ENCODE results near the gene KDM4C.

DNA sequence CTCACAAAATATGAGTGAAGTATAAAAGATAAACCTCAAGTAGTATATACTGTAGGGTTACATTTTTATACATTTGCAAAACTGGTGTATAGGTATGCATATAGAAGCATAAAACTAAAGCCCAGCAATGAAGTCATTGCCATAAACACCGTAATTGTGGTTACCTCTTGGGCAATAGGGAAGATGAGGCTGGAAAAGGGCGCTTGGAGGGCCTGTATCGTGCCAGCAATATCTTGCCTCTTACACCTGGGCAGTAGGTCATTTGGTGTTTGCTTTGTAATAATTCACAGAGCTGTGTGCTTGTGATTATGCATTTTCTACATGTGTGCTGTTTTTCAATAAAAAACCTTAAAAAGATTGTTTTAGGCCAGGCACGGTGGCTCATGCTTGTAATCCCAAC lies 45.2 kb downstream of the KDM4C start:
- TF ChIP-seq, protein P1, sequence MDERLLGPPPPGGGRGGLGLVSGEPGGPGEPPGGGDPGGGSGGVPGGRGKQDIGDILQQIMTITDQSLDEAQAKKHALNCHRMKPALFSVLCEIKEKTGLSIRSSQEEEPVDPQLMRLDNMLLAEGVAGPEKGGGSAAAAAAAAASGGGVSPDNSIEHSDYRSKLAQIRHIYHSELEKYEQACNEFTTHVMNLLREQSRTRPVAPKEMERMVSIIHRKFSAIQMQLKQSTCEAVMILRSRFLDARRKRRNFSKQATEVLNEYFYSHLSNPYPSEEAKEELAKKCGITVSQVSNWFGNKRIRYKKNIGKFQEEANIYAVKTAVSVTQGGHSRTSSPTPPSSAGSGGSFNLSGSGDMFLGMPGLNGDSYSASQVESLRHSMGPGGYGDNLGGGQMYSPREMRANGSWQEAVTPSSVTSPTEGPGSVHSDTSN (CRISPR knock-in tag; IDR thresholded peaks at IDR 0.05) = no peak
- TF ChIP-seq HOXA5 (CRISPR knock-in tag; IDR thresholded peaks at IDR 0.05) (no peak), FLYWCH1 (CRISPR knock-in tag; IDR thresholded peaks at IDR 0.05) (no peak), HDAC2 (CRISPR knock-in tag; IDR thresholded peaks at IDR 0.05) (no peak), PHF8 (CRISPR knock-in tag; IDR thresholded peaks at IDR 0.05) (no peak), GFI1 (CRISPR knock-in tag; IDR thresholded peaks at IDR 0.05; ENCODE audit: borderline replicate concordance) (no peak), SP1 (IDR thresholded peaks at IDR 0.05) (no peak), SP1 (CRISPR knock-in tag; IDR thresholded peaks at IDR 0.05) (no peak), FOXO1 (CRISPR knock-in tag; IDR thresholded peaks at IDR 0.05) (no peak), TBP (CRISPR knock-in tag; IDR thresholded peaks at IDR 0.05) (no peak)
- TF ChIP-seq, protein P2, sequence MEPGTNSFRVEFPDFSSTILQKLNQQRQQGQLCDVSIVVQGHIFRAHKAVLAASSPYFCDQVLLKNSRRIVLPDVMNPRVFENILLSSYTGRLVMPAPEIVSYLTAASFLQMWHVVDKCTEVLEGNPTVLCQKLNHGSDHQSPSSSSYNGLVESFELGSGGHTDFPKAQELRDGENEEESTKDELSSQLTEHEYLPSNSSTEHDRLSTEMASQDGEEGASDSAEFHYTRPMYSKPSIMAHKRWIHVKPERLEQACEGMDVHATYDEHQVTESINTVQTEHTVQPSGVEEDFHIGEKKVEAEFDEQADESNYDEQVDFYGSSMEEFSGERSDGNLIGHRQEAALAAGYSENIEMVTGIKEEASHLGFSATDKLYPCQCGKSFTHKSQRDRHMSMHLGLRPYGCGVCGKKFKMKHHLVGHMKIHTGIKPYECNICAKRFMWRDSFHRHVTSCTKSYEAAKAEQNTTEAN (CRISPR knock-in tag; conservative IDR thresholded peaks at IDR 0.05) = no peak
